ENCODE data around the gene C1QL4.

DNA sequence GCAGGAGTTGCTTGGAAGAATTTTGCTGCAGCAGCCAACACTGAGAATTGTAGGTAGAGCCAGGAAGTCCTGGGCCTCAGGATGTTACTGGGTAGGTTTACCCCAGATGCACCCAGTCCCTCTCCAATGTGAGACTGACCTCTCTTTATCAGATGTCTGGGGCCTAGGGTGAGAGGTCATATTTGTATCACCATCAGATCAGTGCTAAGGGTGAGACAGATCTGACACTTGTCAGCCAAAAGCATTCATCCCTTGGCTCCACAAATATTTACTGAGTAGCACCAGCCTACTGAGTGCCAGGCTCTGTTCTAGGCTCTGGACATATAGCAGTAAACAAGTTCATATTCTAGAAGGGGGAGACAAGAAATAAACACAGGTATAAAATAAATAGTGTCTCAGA, 9.6 kb downstream of the C1QL4 start:
- TF ChIP-seq, protein P1, sequence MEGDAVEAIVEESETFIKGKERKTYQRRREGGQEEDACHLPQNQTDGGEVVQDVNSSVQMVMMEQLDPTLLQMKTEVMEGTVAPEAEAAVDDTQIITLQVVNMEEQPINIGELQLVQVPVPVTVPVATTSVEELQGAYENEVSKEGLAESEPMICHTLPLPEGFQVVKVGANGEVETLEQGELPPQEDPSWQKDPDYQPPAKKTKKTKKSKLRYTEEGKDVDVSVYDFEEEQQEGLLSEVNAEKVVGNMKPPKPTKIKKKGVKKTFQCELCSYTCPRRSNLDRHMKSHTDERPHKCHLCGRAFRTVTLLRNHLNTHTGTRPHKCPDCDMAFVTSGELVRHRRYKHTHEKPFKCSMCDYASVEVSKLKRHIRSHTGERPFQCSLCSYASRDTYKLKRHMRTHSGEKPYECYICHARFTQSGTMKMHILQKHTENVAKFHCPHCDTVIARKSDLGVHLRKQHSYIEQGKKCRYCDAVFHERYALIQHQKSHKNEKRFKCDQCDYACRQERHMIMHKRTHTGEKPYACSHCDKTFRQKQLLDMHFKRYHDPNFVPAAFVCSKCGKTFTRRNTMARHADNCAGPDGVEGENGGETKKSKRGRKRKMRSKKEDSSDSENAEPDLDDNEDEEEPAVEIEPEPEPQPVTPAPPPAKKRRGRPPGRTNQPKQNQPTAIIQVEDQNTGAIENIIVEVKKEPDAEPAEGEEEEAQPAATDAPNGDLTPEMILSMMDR (IDR thresholded peaks at IDR 0.05) = no peak
- TF ChIP-seq EZH2 (IDR thresholded peaks at IDR 0.05; ENCODE audit: borderline replicate concordance, insufficient read depth, low read depth, low read length, poor library complexity, severe bottlenecking) = no peak
